ENCODE measurements around the gene SCN1B. TPM values are rescaled to one million over a fixed set of nuclear protein-coding genes. Genes with fewer than 3 reads are reported as not detected.

The SCN1B gene
- total and polyA plus RNA-seq, 3 donors from 2014 or later: 3.5 to 7.5 (median 6.6) TPM

GRCh38 chr19:35015270-35015953 lies 14.9 kb upstream of the SCN1B start:
- no peaks in the 10 kb centered on the region for H3K9me3 ChIP-seq
- DNase-seq: no peak
- H3K27ac ChIP-seq: no peak overlapping the region
- H3K4me1 ChIP-seq: peaks cover 9% of the 10 kb centered on the region
- TF ChIP-seq POLR2A (IDR thresholded peaks at IDR 0.05) (no peak), CTCF (IDR thresholded peaks at IDR 0.05) (no peak)
- WGBS, 2 donors: 63 to 86% methylated on average over 11 to 16 of the region's 16 CpGs
- intact Hi-C loops (cut with DNase I; ENCODE audit: low total_unique reads): no loop called here
- no peaks in the 10 kb centered on the region for H3K27me3 ChIP-seq
- no peaks in the 10 kb centered on the region for H3K36me3 ChIP-seq (ENCODE audit: low read depth, missing control alignments)
- no peak overlapping the region for H3K4me3 ChIP-seq

- TF ChIP-seq CTCF (IDR thresholded peaks at IDR 0.05) (no peak), POLR2A (IDR thresholded peaks at IDR 0.05) (no peak)
- H3K4me3 ChIP-seq: no peak overlapping the region
- WGBS, 2 donors: 95 to 97% methylated on average over 6 of the region's 6 CpGs
- intact Hi-C loops (cut with DNase I; ENCODE audit: low total_unique reads): no loop called here
- no peaks in the 10 kb centered on the region for H3K36me3 ChIP-seq (ENCODE audit: low read depth, missing control alignments)
- DNase-seq: no peak
- no peaks in the 10 kb centered on the region for H3K27me3 ChIP-seq
- H3K27ac ChIP-seq: no peak overlapping the region
- no peaks in the 10 kb centered on the region for H3K9me3 ChIP-seq
- H3K4me1 ChIP-seq: peaks cover 9% of the 10 kb centered on the region
These were observed 14.3 kb upstream of the SCN1B start for GRCh38 chr19:35015954-35016351.

GRCh38 chr19:35017507-35017906 lies 12.8 kb upstream of the SCN1B start:
- no peak for TF ChIP-seq POLR2A (IDR thresholded peaks at IDR 0.05)
- TF ChIP-seq CTCF (IDR thresholded peaks at IDR 0.05): no peak
- WGBS, 2 donors: 89% methylated on average over 3 of the region's 3 CpGs
- H3K27ac ChIP-seq: no peak overlapping the region
- intact Hi-C loops (cut with DNase I; ENCODE audit: low total_unique reads): no loop called here
- no peak for DNase-seq
- no peaks in the 10 kb centered on the region for H3K9me3 ChIP-seq
- H3K36me3 ChIP-seq (ENCODE audit: low read depth, missing control alignments): no peaks in the 10 kb centered on the region
- no peak overlapping the region for H3K4me3 ChIP-seq
- peaks cover 8% of the 10 kb centered on the region for H3K4me1 ChIP-seq
- H3K27me3 ChIP-seq: no peaks in the 10 kb centered on the region

GRCh38 chr19:35018379-35018778 lies 11.9 kb upstream of the SCN1B start:
- WGBS, 2 donors: 92 to 97% methylated on average over 3 to 4 of the region's 4 CpGs

More at GRCh38 chr19:35018379-35018778, 11.9 kb upstream of the SCN1B start:
- Histone ChIP-seq H3K36me3 (ENCODE audit: low read depth, missing control alignments) (no peaks in the 10 kb centered on the region), H3K9me3 (no peaks in the 10 kb centered on the region), H3K4me1 (peaks cover 3% of the 10 kb centered on the region), H3K27ac (no peak overlapping the region), H3K27me3 (no peaks in the 10 kb centered on the region), H3K4me3 (no peak overlapping the region)
- TF ChIP-seq CTCF (IDR thresholded peaks at IDR 0.05) (no peak), POLR2A (IDR thresholded peaks at IDR 0.05) (no peak)
- intact Hi-C loops (cut with DNase I; ENCODE audit: low total_unique reads): no loop called here
- no peak for DNase-seq
